Endodermal cell (in vitro differentiated cells): ENCODE measurements around the gene ZMIZ1. TPM values are rescaled to one million over a fixed set of nuclear protein-coding genes. Genes with fewer than 3 reads are reported as not detected.

ENCODE experiments used
- DNase-seq: peaks from one replicate; pipeline ENCODE4 v3.0.0-alpha.2; 2017
- H3K27ac ChIP-seq: 2 replicates; pipeline ENCODE4 v1.5.1; 2013; ENCODE audit warnings: mild to moderate bottlenecking, low read depth, low read length, moderate library complexity
- H3K27me3 ChIP-seq: 2 replicates; pipeline ENCODE4 v1.6.1; 2013; ENCODE audit warnings: mild to moderate bottlenecking, low read length, moderate library complexity; ENCODE audit not compliant: insufficient read depth, control insufficient read depth, poor library complexity, severe bottlenecking
- H3K36me3 ChIP-seq: 2 replicates; pipeline ENCODE4 v1.7.0; 2013; ENCODE audit warnings: mild to moderate bottlenecking, low read length, moderate library complexity; ENCODE audit not compliant: control insufficient read depth, insufficient read depth
- H3K4me1 ChIP-seq: one replicate; pipeline ENCODE4 v1.7.0; 2013; ENCODE audit warnings: low read length; ENCODE audit not compliant: control insufficient read depth, insufficient read depth
- H3K4me3 ChIP-seq: 2 replicates; pipeline ENCODE4 v1.5.1; 2013; ENCODE audit warnings: mild to moderate bottlenecking, low read length, moderate library complexity
- H3K9ac ChIP-seq: 2 replicates; pipeline ENCODE4 v1.6.1; 2013; ENCODE audit warnings: mild to moderate bottlenecking, low read length, moderate library complexity; ENCODE audit not compliant: poor library complexity, severe bottlenecking; ENCODE audit errors: extremely low read depth
- H3K9me3 ChIP-seq: 2 replicates; pipeline ENCODE4 v1.6.1; 2013; ENCODE audit warnings: mild to moderate bottlenecking, low read length, moderate library complexity; ENCODE audit not compliant: control insufficient read depth
- H3K27ac Mint-ChIP-seq: 2 replicates; pipeline ENCODE4 v1.8.0; 2020; ENCODE audit warnings: mixed read lengths
- H3K27me3 Mint-ChIP-seq: 2 replicates; pipeline ENCODE4 v1.8.0; 2021; ENCODE audit warnings: mild to moderate bottlenecking, mixed read lengths; ENCODE audit not compliant: insufficient read depth
- H3K36me3 Mint-ChIP-seq: 2 replicates; pipeline ENCODE4 v1.8.0; 2020; ENCODE audit warnings: low read depth, mixed read lengths
- H3K4me1 Mint-ChIP-seq: 2 replicates; pipeline ENCODE4 v1.8.0; 2020; ENCODE audit warnings: mixed read lengths
- H3K4me3 Mint-ChIP-seq: 2 replicates; pipeline ENCODE4 v1.8.0; 2020; ENCODE audit warnings: mild to moderate bottlenecking, moderate library complexity, mixed read lengths
- H3K9me3 Mint-ChIP-seq: 2 replicates; pipeline ENCODE4 v1.8.0; 2020; ENCODE audit warnings: mild to moderate bottlenecking, mixed read lengths
- CTCF ChIP-seq: fragments of 200-600 bp; sonication (generic); conservative IDR thresholded peaks from 2 replicates; pipeline ENCODE4 v1.5.0; 2021; ENCODE audit warnings: antibody characterized with exemption, mild to moderate bottlenecking
- WGBS, 2 experiments: methylation state at CpG; one replicate each; pipeline versions ENCODE4 v1.1.5 to v1.1.7; 2013; ENCODE audit warnings: missing lambda C conversion rate in 2 of 2, mixed read lengths in 1 of 2; ENCODE audit not compliant: insufficient coverage in 1 of 2, insufficient read length in 1 of 2; 5-methylcytosine and 5-hydroxymethylcytosine counted together
- total RNA-seq, 2 donors: library from RNA; stranded (reverse); fragmentation: NEBNext Ultra II Directional in 1 of 2; extraction: Animal tissue kit (Norgen Biotek cat#: 25700) in 1 of 2; gene quantifications; 2 replicates in 1 of 2; 3 replicates in 1 of 2; pipeline ENCODE4 v1.2.1, GENCODE V29; 2021

Gene ZMIZ1
- total RNA-seq, 2 donors from 2014 or later: 65.3 to 67.5 TPM

DNA sequence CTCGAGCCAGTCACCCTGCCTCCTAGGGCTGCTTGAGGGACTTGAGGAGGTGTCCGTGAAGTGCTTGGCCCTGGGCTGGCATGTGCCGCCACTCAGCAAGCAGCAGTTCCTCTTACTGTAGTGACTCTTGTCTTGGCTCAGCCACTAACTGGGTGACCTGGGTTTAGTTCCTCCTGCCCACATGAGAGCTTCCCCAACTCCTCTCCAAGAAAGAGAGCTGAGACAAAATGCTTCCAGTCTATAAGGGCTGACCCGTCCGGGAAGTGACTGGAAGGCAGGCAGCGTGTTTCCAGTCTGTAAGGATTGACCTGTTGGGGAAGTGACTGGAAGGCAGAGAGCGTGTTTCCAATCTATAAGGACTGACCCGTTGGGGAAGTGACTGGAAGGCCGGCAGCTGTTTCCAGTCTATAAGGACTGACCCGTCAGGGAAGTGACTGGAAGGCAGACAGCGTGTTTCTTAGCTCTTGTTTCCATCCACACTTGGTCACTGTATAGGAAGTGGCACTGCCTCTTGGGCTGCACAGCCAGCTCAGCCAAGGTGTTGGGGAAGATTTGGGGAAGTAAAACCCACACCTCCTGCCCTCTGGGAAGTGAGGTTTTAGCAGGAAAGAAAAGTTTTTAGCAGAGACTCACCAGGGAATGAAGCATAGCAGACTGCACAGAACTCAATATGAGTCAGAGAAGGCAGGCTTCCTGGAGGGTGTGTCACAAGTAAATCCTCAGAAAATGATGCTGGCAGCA lies 225.2 kb downstream of the ZMIZ1 start:
- no peaks in the 10 kb centered on the region for H3K9me3 ChIP-seq
- no peak overlapping the region for H3K4me3 ChIP-seq
- no peaks in the 10 kb centered on the region for H3K4me1 ChIP-seq
- WGBS, 2 experiments: 94 to 96% methylated on average over 8 to 11 of the region's 11 CpGs
- H3K27ac ChIP-seq: no peak overlapping the region
- DNase-seq: no peak
- peaks cover 64% of the 10 kb centered on the region for H3K36me3 ChIP-seq
- TF ChIP-seq CTCF: no peak
- Mint-ChIP-seq H3K4me1 (no peaks in the 10 kb centered on the region), H3K9me3 (no peaks in the 10 kb centered on the region), H3K4me3 (no peak overlapping the region), H3K27me3 (no peaks in the 10 kb centered on the region), H3K27ac (no peak overlapping the region), H3K36me3 (peaks cover 53% of the 10 kb centered on the region)
- no peaks in the 10 kb centered on the region for H3K27me3 ChIP-seq
- H3K9ac ChIP-seq: no peak overlapping the region

GRCh38 chr10:79295563-79295962 lies 226.8 kb downstream of the ZMIZ1 start:
- peaks cover 64% of the 10 kb centered on the region for H3K36me3 Mint-ChIP-seq
- DNase-seq: no peak
- Histone ChIP-seq H3K9me3 (no peaks in the 10 kb centered on the region), H3K4me1 (no peaks in the 10 kb centered on the region), H3K27ac (no peak overlapping the region), H3K36me3 (peaks cover 74% of the 10 kb centered on the region), H3K9ac (no peak overlapping the region), H3K4me3 (no peak overlapping the region), H3K27me3 (no peaks in the 10 kb centered on the region)
- peak overlapping the region; percentile 18 for H3K27ac Mint-ChIP-seq
- no peaks in the 10 kb centered on the region for H3K27me3 Mint-ChIP-seq
- WGBS, 2 experiments: 92 to 95% methylated on average over 3 to 5 of the region's 5 CpGs
- TF ChIP-seq CTCF: no peak
- no peaks in the 10 kb centered on the region for H3K9me3 Mint-ChIP-seq
- no peaks in the 10 kb centered on the region for H3K4me1 Mint-ChIP-seq
- no peak overlapping the region for H3K4me3 Mint-ChIP-seq

GRCh38 chr10:79296431-79296830 lies 227.7 kb downstream of the ZMIZ1 start:
- WGBS, 2 experiments: 94 to 100% methylated on average over 2 to 14 of the region's 14 CpGs
- Histone ChIP-seq H3K9me3 (no peaks in the 10 kb centered on the region), H3K9ac (no peak overlapping the region), H3K4me3 (no peak overlapping the region), H3K27me3 (no peaks in the 10 kb centered on the region), H3K27ac (no peak overlapping the region), H3K36me3 (peaks cover 75% of the 10 kb centered on the region), H3K4me1 (no peaks in the 10 kb centered on the region)
- no peak for TF ChIP-seq CTCF
- Mint-ChIP-seq H3K4me3 (no peak overlapping the region), H3K4me1 (no peaks in the 10 kb centered on the region), H3K9me3 (no peaks in the 10 kb centered on the region), H3K27me3 (no peaks in the 10 kb centered on the region), H3K36me3 (peaks cover 70% of the 10 kb centered on the region), H3K27ac (no peak overlapping the region)
- no peak for DNase-seq
